HG03354 (cell line): ENCODE data around the gene MEF2B.
"Not testable (repeated sequence)": the region's sequence is repeated elsewhere in the genome, so short reads cannot be mapped to it uniquely, and the experiment has no call there.

Experiments used
- ATAC-seq: cut with Tn5 transposase; IDR thresholded peaks from one replicate; pipeline ENCODE4 v1.9.1; 2021; ENCODE audit warnings: mild to moderate bottlenecking; ENCODE audit not compliant: unreplicated experiment, poor library complexity, severe bottlenecking

The MEF2B gene

GRCh38 chr19:19201697-19202630 lies 31.9 kb upstream of the MEF2B start:
- no peak for ATAC-seq

- no peak for ATAC-seq
Measured at GRCh38 chr19:19193926-19194325, 23.9 kb upstream of the MEF2B start.

GRCh38 chr19:19192910-19193423 lies 22.9 kb upstream of the MEF2B start:
- peak; percentile 1 for ATAC-seq

GRCh38 chr19:19192078-19192882 lies 22.2 kb upstream of the MEF2B start, which contains the start of the genes BORCS8 and RFXANK:
Gene BORCS8 (minus strand): TSS chr19:19192152. CDS start chr19:19192117, 35 bp downstream.
Gene RFXANK (plus strand): TSS chr19:19192258. CDS start chr19:19193947, 1,689 bp downstream.
- ATAC-seq, result peak; percentile 86

- ATAC-seq, result peak; percentile 13
Measured at GRCh38 chr19:19191768-19192077, 21.7 kb upstream of the MEF2B start.

GRCh38 chr19:19186742-19187141 lies 16.7 kb upstream of the MEF2B start:
- no peak for ATAC-seq

- ATAC-seq, result no peak
Measured at GRCh38 chr19:19185853-19186740, 16.0 kb upstream of the MEF2B start.

GRCh38 chr19:19181488-19181998 lies 11.5 kb upstream of the MEF2B start:
- no peak for ATAC-seq

- no peak for ATAC-seq
Measured at GRCh38 chr19:19179548-19180441, 9.7 kb upstream of the MEF2B start.

- ATAC-seq, result no peak
Measured at GRCh38 chr19:19176950-19177349, 6.9 kb upstream of the MEF2B start.

GRCh38 chr19:19173243-19173642 lies 3.2 kb upstream of the MEF2B start:
- ATAC-seq, result not testable (repeated sequence)

- no peak for ATAC-seq
Measured at GRCh38 chr19:19171821-19172532, 1.9 kb upstream of the MEF2B start.

GRCh38 chr19:19170873-19171672 lies 1.0 kb upstream of the MEF2B start:
- no peak for ATAC-seq

GRCh38 chr19:19169236-19170052 lies 619 bp downstream of the MEF2B start:
- peak; percentile 4 for ATAC-seq

- ATAC-seq, result no peak
Measured at GRCh38 chr19:19167612-19168011, 2.5 kb downstream of the MEF2B start.

GRCh38 chr19:19165396-19165795 lies 4.7 kb downstream of the MEF2B start:
- ATAC-seq, result no peak
